Activated CD8-positive, alpha-beta memory T cell treated with anti-CD3 and anti-CD28 coated beads for 48 hours (primary cell): Measurements from ENCODE around the gene MEIOC.
"Not testable (repeated sequence)": the region's sequence is repeated elsewhere in the genome, so short reads cannot be mapped to it uniquely, and the experiment has no call there.

Experiments used
- DNase-seq, 3 experiments: peaks; one replicate each; pipeline ENCODE4 v3.0.0-alpha.2; 2020; ENCODE audit warnings: low read depth in 2 of 3, low spot score in 2 of 3

MEIOC gene

DNA sequence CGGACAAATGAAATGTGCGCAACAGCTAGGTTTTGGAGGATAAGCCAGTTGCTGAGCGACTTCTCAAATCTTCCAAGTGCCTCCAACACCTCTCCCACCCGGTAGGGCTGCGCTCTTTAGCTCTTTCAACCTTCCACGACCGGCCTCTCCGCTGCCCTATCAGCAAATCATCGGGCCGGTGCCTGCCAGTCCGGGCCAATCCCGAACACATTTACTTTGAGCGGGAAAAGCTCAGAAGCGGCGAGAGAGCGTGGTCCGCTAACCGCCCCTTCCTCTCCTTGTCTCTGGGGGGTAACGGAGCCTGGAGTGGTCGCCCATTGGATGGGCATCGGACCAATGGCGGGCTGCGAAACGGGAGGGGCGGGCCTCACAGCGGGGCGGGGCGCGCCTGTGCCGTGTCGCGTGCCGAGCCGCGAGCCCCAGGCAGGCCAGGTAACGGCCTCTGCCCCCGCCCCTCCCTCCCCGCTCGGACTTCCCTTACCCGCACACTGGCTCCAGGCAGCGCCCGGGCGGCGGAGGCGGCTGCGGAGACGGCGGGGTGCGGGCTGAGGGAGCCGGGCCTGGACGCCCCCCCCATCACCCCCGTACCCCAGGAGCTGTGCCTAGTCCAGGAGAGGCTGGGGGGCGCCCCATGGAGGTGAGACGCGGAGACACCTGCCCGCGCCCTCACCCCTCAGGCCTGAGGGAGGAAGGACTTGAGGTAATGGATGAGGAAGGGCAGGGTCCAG, at the start of gene MEIOC:
Gene MEIOC, plus strand, starts transcription at position 486 of the 728 bp plus-strand sequence. Its CDS starts 146 bp downstream, at position 632.
- DNase-seq = peak in 2 of 3 experiments; percentile 1 to 3

DNA sequence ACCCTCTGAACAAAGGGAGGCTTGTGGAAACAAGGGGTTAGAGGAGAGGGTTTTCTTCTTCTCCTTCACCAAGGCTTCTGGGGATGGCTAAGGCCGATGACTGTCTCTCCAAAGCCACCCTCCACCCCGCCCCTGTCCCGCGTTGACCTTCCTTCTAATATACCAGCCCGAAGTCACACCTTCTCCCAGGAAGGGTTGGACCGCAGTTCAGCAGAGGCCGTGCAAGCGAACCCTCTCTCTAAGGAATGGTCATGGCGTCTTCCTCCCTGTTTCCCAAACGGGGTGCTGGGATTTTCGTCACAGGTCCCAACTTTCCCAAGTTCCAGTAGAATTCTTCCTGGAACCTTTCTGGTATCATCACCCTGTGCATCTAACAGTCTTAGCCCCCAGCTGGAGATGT, 49.6 kb upstream of the MEIOC start:
- no peak for DNase-seq

DNA sequence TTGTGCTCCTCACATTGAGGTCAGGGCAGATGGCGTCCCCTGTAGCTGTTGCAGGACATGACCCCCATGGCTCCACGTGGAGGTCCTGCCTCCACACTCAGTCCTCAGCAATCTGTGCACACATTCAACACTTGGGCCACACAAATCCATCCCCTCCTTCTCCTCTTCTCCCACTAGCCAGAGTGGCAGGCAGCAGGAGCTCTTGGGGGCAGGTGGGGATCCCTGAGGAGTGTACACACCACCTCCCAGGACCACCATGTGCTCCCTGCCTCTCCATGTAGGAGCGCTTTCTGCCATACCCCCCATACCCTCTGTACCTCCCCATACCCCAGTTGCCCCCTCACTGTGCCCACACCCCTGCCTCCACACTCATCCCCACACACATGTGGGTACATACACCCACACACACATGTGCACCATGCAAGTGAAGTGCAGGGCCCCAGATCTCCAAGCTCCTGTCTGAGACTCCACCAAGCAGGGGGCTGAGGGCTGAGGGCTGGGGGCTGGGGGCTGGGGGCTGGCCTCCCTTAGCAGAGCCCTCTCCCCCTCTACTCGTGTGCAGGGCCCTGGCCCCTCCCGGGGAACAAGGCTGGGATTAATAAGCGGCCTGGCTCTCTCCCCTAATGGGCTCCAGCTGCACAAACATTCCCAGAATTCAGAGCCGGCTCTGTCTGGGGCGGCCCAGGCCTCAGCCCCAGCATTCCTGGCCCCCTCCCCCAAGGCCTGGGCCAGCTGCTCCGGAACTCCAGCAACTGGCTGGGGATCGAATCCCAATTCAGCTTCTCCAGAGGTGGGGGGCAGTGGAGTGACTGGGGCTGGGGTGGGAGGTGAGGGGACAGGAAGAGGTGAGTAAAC, 48.2 kb upstream of the MEIOC start:
- no peak for DNase-seq

DNA sequence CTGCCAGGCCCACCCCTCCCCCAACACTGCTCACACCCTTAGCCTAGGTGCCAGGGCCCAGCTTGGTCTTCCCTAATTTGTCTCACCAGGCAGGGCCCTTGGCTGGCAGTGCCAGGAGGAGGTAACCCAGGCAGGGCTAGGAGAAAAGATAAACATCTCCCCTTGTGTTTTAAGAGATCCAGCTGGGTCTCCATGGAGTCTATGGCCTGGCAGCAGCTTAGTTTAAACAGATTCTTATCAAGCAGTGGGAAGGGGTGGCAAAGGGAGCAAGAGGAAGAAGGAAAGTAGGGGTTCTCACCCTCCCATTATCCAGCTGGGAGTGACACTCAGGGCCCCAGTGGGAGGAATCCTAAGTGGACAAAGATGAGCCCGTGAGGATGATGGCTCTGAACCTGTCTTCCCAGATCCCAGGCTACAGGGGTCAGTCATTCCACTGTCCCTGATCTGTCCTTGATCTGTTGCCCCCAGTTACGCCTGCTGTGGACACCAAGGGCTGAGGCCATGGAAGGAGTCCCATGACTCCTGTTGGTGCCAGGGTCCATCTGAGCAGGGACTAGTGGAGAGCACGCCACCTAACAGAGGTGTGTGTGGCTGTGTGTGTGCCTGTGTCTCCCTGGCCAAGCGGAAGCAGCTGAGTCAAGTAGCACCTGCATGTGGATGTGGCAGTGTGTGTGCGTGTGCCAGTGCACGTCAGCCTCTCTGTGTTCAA, 47.4 kb upstream of the MEIOC start:
- DNase-seq = no peak

DNA sequence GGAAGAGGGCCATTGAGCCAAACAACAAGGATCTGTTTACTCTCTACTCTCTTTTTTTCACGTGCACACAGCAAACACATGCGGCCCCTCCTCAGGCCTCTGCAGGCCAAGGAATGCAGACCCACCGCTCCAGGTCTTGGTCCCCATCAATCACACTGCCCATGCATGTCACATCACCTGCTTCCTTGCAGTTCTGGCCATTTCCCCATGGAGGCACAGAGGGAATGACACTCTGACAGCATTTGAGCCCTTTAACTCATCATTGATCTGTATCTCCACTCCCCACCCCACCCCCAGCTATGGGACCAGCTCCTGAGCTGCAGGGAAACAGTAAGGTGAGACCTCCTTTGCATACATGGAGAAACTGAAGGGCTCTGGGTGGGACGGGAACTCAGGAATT, 45.9 kb upstream of the MEIOC start:
- DNase-seq = no peak

DNA sequence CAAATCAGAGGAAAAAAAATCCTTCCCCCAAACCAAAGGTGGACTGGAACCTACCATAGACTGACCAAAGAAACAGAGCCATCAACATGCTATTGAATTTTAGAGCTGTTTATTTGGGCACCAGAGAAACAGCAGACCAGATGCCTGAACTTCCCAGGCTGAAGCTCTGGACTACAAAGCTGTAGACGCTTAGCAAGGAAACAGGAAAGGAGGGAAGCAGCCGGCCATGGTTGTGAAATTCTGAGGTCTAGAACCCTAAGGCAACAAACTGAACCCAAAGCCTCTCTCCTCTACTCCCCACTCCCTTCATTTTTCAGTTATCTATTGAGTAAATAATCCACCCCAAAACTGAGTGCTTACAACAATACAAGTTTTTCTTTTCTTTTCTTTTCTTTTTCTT, 45.4 kb upstream of the MEIOC start:
- no peak for DNase-seq

DNA sequence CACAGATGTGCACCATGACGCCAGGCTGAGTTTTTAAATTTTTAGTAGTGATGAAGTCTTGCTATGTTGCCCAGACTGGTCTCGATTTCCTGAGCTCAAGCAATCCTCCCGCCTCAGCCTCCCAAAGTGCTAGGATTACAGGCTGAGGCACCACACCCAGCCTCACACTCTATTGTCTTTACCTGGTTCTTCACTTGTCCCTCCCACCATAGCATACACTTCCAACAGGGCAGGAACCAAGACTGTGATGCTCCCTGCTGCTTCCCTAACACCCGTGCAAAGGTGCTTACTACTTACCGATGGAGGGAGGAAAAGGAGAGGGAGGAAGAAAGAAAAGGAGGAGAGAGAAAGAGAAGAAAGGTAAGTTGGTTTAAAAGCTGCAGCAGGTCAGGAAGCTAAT, 41.4 kb upstream of the MEIOC start:
- DNase-seq = no peak

DNA sequence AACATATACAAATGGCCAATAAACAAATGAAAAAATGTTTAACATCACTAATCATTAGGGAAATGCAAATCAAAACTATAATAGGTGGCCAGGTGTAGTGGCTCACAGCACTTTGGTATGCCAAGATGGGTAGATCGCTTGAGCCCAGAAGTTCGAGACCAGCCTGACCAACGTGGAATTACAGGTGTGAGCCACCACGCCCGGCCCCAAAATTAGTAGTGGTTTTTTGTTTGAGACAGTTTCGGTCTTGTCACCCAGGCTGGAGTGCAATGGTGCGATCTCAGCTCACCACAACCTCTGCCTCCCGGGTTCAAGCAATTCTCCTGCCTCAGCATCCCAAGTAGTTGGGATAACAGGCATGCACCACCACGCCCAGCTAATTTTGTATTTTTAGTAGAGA, 37.6 kb upstream of the MEIOC start:
- DNase-seq = not testable (repeated sequence)

DNA sequence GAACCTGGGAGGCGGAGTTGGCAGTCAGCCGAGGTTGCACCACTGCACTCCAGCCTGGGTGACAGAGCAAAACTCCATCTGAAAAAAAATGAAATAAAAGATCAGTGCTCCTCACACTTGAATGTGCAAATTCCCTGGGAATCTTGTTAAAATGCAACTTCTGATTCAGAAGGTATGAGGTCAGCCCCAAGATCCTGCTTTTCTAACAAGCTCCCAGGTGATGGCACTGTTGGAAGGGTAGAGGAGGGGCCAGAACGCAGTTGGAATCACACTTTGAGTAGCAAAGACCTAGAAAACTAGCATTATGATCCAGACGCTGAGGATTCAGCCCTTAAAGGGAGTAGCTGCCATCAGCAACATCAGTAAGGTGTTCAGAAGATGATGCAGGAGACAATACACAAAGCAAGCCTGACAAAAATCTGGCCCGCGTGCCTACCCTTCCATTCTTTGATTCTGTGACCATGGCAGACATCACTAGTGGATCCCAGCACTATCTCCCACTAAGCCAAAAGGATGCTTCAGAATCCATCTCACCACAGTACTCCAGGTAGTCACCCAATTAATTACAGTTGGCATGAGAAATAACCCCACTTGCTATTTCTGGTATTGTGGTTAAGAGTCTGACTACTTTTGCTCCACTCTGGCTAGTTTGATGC, 33.1 kb upstream of the MEIOC start:
- no peak for DNase-seq

DNA sequence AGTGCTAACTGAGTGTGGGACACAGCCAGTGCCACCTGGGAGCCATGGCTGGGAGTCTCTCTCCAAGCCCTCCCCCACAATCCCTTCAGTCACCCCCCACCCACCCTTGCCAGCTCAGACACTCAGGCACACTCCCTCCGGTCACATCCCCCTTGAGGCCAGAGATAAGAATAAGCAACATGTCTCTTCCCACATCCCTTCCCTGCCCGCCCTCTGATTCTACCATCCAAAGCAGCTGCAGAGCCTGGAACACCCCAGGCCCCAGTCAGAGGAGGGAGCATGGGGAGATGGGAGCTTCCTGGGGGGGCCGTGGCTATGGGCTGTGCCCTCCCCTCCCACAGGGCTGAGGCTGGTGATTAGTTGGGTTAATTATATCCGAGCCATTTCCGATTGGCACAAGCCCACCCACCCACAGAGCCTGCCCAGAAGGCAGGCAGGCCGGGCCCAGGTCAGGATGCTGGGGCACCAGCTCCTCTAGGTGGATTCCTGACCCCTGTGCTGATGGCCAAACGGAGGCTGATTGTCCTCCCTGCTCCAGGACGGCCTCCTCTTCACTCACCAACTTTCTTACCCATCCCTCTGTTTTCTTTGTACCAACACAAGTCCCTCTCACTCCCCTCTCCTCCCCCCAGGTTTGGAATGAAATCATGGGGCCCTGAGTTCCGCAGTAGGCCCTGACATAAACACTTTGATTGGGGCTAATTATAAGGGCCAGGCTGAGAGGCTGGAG, 28.6 kb upstream of the MEIOC start:
- DNase-seq = no peak

DNA sequence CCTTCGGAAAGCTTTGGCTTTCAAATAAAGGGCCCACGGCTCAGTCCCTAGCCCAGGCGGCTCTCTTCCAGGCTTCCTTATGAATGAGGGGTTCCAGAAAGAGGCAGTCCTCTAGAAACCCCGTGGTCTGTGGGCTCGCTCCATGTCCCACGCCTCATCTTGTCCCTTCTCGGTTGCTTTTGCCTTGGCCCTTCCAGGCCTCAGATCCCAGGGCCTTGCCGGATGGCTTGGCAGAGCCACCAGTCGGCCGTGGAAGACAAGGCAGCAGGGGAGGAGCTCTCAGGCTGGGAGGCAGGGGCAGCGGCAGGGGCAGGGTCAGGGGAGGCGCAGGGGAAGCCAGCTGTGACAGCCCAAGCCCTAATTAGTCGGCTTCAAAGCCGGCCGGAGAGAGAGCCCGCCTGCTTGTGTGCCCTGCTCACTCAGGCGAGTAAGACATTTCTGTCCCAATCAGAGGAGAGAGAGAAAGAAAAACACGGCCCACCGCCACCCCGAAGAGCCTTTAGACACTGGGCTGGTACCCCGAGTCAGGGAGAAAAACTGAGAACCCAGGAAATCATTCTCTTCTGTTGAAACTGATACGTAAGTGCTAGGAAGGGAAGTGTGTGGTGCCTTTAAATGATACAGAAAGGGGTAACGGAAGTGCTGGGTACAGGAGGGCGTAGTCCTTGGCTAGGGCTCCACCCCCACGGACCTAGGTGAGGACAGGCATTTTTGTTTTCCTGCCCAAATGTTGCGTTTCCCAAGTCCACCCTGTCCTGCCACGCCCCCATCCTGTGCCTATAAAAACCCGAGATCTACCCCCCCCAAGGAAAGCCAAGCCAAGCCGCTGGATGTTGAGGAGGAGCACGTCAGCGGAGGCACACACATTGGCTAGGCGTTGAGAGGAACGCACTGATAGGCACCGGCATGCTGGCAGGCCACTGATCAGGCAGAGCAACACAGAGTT, 27.8 kb upstream of the MEIOC start:
- no peak for DNase-seq

DNA sequence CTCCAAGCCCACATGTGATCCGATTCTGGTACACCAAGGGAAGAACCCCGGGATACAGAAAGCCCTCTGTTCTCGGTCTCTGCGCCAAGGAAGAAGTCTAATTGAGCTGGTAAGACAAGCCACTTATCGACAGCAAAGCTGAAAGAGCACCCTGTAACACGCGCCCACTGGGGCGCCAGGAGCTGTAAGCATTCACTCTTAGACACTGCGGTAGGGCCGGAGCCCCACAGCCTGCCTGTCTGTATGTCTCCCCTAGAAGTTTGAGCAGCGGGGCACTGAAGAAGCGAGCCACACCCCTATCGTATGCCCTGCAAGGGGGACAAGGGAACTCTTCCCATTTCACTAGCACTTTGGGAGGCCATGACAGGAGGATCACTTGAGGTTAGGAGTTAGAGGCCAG, 27.0 kb upstream of the MEIOC start:
- DNase-seq = no peak

DNA sequence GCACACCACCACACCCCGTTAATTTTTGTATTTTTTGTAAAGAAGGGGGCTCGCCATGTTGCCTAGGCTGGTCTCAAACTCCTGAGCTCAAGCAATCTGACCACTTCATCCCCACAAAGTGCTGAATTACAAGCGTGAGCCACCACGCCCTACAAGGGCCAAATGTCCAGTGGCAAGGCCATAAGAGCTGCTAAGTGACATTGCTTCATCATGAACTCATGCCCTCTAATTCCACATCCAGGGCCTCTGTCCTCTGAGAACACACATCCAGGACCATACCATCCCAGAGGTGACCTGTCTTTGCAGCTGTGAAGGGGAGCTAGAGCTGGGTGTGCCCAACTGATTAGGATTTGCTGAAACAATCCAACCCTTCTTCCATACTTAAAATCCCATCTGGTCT, 25.6 kb upstream of the MEIOC start:
- no peak for DNase-seq

DNA sequence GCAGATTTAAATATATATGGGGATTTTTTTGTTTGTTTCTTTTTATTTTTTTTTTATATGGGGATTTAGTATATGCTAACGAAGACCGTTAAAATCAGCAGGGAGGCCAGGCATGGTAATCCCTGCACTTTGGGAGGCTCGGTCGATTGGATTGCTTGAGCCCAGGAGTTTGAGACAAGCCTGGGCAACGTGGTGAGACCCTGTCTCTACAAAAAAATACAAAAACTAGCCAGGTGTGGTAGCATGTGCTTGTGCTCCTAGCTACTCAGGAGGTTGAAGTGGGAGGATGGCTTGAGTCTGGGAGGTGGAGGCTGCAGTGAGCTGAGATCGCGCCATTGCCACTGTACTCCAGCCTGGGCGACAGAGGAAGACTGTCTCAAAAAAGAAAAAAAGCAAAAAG, 22.3 kb upstream of the MEIOC start:
- DNase-seq = no peak

DNA sequence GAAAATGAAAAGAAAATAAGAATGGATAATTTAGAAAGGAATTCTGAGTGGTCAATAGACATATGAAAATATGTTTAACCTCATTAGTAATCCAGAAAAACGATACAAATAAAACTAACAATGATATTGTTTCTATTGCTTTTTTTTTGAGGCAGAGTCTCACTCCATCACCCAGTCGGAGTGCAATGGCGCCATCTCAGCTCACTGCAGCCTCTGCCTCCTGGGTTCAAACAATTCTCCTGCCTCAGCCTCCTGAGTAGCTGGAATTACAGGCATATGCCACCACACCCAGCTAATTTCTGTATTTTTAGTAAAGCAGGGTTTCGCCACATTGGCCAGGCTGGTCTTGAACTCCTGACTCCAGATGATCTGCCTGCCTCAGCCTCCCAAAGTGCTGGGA, 21.9 kb upstream of the MEIOC start:
- not testable (repeated sequence) for DNase-seq

DNA sequence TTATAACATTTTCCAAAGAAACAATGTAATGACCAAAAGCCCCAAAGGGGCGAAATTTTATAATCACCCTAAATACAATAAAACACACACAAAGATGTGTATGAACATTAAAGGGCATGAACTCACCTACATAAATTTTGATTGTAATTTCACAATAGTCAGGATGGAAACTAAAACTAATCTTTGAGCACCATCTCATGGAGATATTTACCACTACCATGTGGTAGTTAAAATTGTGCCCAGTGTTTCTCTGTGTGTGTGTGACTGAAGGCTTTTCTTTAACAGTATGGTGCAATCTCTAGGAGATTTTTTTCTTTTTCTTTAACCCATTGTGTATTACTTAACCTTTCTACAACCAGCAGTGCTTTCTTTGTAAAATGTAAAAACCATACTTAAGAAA, 19.7 kb upstream of the MEIOC start:
- no peak for DNase-seq

DNA sequence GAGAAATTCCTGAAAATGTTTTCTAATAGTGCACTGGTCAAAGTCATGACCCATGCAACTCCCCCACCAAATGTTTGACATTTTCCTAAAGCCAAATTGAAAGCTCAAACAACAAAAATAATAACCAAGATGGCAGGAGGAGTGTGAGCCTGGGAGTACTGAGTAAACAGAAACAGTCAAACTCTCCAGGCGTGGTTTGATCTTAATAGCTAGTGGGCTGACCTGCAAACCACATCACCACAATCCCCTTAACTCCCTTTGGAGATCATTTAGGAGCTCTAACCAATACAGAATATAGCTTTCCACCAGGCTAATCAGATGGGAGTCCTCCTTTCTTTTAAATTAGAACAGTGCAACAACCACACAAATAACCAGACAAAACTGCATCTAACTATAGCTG, 19.2 kb upstream of the MEIOC start:
- DNase-seq = no peak

DNA sequence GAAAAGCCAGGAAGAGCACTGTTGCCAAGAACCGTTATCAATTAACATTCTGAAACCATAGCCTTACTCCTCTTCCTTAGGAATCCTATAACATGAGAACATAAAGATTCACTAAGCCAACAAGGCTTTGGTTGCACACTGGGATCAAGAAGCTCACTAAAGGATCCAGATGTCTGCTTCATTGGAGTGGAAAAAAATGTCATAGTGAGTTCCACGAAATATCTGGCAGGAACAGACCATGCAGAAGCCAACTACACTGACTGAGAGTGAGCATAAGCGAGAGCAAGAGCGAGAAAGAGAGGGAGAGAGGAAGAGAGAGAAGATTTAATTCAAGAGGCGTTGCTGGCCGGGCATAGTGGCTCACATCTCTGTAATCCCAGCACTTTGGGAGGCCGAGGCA, 13.4 kb upstream of the MEIOC start:
- DNase-seq = no peak

DNA sequence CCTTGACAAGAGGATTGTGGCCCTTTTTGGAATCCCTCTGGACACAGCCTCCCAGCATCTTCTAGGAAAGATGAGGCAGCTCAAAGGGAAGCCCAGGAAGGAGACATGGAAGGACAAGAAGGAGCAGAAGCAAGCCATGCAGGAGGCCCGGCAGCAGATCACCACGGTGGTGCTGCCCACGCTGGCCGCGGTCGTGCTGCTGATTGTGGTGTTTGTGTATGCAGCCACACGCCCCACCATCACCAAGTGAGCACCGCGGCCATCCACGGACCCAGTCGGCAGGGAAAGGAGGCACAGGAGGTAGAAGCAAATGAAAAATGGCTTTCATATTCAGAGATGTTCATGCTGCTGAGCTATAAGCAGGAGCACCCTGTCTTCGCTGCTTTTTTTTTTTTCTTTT, 10.9 kb upstream of the MEIOC start:
- DNase-seq = no peak

DNA sequence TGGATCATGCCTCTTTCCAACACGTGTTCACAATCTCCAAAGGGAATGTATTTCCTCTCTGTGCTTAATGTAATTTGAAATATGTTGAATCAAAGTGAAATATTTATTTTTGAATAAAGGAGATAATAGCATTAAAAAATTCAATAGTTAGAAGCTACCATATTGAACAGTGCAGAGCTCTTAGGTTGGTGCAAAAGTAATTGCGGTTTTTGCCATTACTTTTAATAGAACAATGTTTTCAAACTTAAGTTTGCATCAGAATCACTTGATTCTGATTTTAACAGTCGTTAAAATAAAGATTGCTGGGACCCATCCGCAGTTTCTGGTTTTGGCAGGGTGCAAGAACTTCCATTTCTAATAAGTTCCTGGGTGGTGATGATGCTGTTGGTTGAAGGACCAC, 10.0 kb upstream of the MEIOC start:
- DNase-seq = no peak
